GM12878 (cell line): ENCODE results near the gene USP38. TPM values are rescaled to one million over a fixed set of nuclear protein-coding genes. Genes with fewer than 3 reads are reported as not detected.

Source experiments
- ATAC-seq: fragments of 200-7000 bp; cut with Tn5 transposase; 3 replicates; pipeline ENCODE4 v1.9.1; 2020; ENCODE audit warnings: mild to moderate bottlenecking, moderate library complexity
- BruUV-seq: library from RNA; stranded (reverse); fragments of 400-500 nt; replicated peaks from 2 replicates; lab custom pipeline; 2021; lab: Mats Ljungman, UMichigan
- CTCF ChIA-PET: fragments of 300-600 bp; sonication (Branson Sonifier 250); formaldehyde crosslinking; extraction: SDS; loops from one replicate; lab custom pipeline; 2021; ENCODE audit warnings: inconsistent platforms; lab: Yijun Ruan, JAX
- POLR2A ChIA-PET: fragments of 350-600 bp; formaldehyde crosslinking; extraction: SDS; loops from one replicate; lab custom pipeline; 2021; ENCODE audit warnings: inconsistent platforms; lab: Charles Lee
- RAD21 ChIA-PET: fragments of 300-600 bp; sonication (Branson Sonifier 250); formaldehyde crosslinking; loops from one replicate; lab custom pipeline; 2023; ENCODE audit warnings: antibody characterized with exemption; ENCODE audit not compliant: unreplicated experiment; lab: Charles Lee
- SMC1A ChIA-PET: fragments of 300-600 bp; sonication (Branson Sonifier 250); formaldehyde crosslinking; loops from one replicate; lab custom pipeline; 2023; ENCODE audit not compliant: unreplicated experiment, uncharacterized antibody; lab: Charles Lee
- DNase-seq: peaks from one replicate; pipeline ENCODE4 v3.0.0-alpha.2; 2011; ENCODE audit warnings: low read depth, low spot score
- FAIRE-seq: peaks from 3 replicates; lab custom pipeline; 2011; peaks lifted over from hg19 to GRCh38; lab: Jason Lieb, UNC
- H2AFZ ChIP-seq: 2 replicates; pipeline ENCODE4 v1.6.0; 2011; ENCODE audit warnings: low read depth, low read length, control low read depth; ENCODE audit not compliant: control insufficient read depth
- H3K27ac ChIP-seq: 2 replicates; pipeline ENCODE4 v1.5.1; 2011; ENCODE audit warnings: control low read depth; ENCODE audit not compliant: control insufficient read depth, insufficient read depth
- H3K27me3 ChIP-seq, 2 experiments: replicated peaks in 1 of 2; 2 replicates each; pipeline versions ENCODE4 v1.6.0 to v1.6.1; 2011; ENCODE audit warnings: low read length in 1 of 2; ENCODE audit not compliant: control insufficient read depth in 2 of 2, insufficient read depth in 2 of 2
- H3K36me3 ChIP-seq, 2 experiments: 2 replicates each; pipeline ENCODE4 v1.5.1; 2011; ENCODE audit warnings: low read length in 1 of 2; ENCODE audit not compliant: control insufficient read depth in 2 of 2, insufficient read depth in 2 of 2
- H3K4me1 ChIP-seq: 2 replicates; pipeline ENCODE4 v1.6.1; 2011; ENCODE audit warnings: mild to moderate bottlenecking, low read length, moderate library complexity, mixed read lengths; ENCODE audit not compliant: control insufficient read depth, insufficient read depth
- H3K4me2 ChIP-seq: 2 replicates; pipeline ENCODE4 v1.6.0; 2011; ENCODE audit warnings: control low read depth; ENCODE audit not compliant: control insufficient read depth, insufficient read depth
- H3K4me3 ChIP-seq: fragments of 200-600 bp; sonication (generic); 2 replicates; pipeline ENCODE4 v1.5.1; 2016
- H3K79me2 ChIP-seq: 2 replicates; pipeline ENCODE4 v1.6.0; 2011; ENCODE audit warnings: low read length; ENCODE audit not compliant: control insufficient read depth, insufficient read depth
- H3K9ac ChIP-seq: 2 replicates; pipeline ENCODE4 v1.8.0; 2011; ENCODE audit warnings: low read length, control low read depth, mixed read lengths; ENCODE audit not compliant: control insufficient read depth, insufficient read depth
- H3K9me3 ChIP-seq: replicated peaks from 3 replicates; pipeline ENCODE4 v1.5.1; 2011; ENCODE audit warnings: mild to moderate bottlenecking, low read length; ENCODE audit not compliant: control insufficient read depth, insufficient read depth
- H4K20me1 ChIP-seq: 2 replicates; pipeline ENCODE4 v1.6.0; 2011; ENCODE audit not compliant: control insufficient read depth, insufficient read depth
- CBFB ChIP-seq: IDR thresholded peaks from 2 replicates; pipeline ENCODE4 v1.6.1; 2016; ENCODE audit warnings: antibody characterized with exemption, low read depth
- CEBPB ChIP-seq, 2 experiments: fragments of 150-350 bp in 1 of 2; IDR thresholded peaks; 2 replicates each; pipeline ENCODE4 v1.6.1; 2012 to 2014; ENCODE audit warnings: low read depth in 2 of 2, low read length in 2 of 2, borderline replicate concordance in 1 of 2, inconsistent platforms in 1 of 2
- EZH2 ChIP-seq: IDR thresholded peaks from 2 replicates; pipeline ENCODE4 v1.6.1; 2012; ENCODE audit warnings: low read depth, mild to moderate bottlenecking, control low read depth, inconsistent platforms, low read length, borderline replicate concordance; ENCODE audit not compliant: control insufficient read depth
- FOXM1 ChIP-seq: IDR thresholded peaks from 2 replicates; pipeline ENCODE4 v1.6.1; 2012; ENCODE audit warnings: low read depth, mild to moderate bottlenecking, inconsistent platforms, low read length, moderate library complexity
- KAT2A ChIP-seq: conservative IDR thresholded peaks from 2 replicates; pipeline ENCODE4 v1.6.1; 2011; ENCODE audit warnings: low read depth, low read length; ENCODE audit not compliant: control insufficient read depth
- LARP7 ChIP-seq: fragments of 450-650 bp; IDR thresholded peaks from 2 replicates; pipeline ENCODE4 v1.6.1; 2017; ENCODE audit warnings: mild to moderate bottlenecking
- MAX ChIP-seq: IDR thresholded peaks from 2 replicates; pipeline ENCODE4 v1.6.1; 2012; ENCODE audit warnings: low read depth, low read length, improper control_type of control experiment
- PAX8 ChIP-seq: fragments of 450-650 bp; IDR thresholded peaks from 2 replicates; pipeline ENCODE4 v1.6.1; 2017; ENCODE audit warnings: mild to moderate bottlenecking, moderate library complexity
- PBX3 ChIP-seq: IDR thresholded peaks from 2 replicates; pipeline ENCODE4 v1.6.1; 2011; ENCODE audit warnings: mild to moderate bottlenecking, low read depth, low read length, moderate library complexity; ENCODE audit not compliant: insufficient replicate concordance
- TAF1 ChIP-seq: IDR thresholded peaks from 2 replicates; pipeline ENCODE4 v1.6.1; 2011; ENCODE audit warnings: mild to moderate bottlenecking, low read depth, low read length, borderline replicate concordance
- TCF7 ChIP-seq: IDR thresholded peaks from 2 replicates; pipeline ENCODE4 v1.6.1; 2014; ENCODE audit warnings: antibody characterized with exemption, borderline replicate concordance
- WGBS: methylation state at CpG from one replicate; pipeline ENCODE4 v1.1.6; 2016; ENCODE audit warnings: low lambda C conversion rate; ENCODE audit not compliant: insufficient replicate concordance, insufficient coverage; ENCODE audit errors: missing lambda C conversion rate; 5-methylcytosine and 5-hydroxymethylcytosine counted together
- in situ Hi-C: fragments of 300-500 bp; cut with MboI; formaldehyde crosslinking; loops from 9 replicates; pipeline ENCODE4 v1.14.3; 2018; ENCODE audit warnings: mixed read lengths
- intact Hi-C: fragments of 100-400 bp; cut with micrococcal nuclease; formaldehyde crosslinking; loops from one replicate; pipeline ENCODE4 v1.14.2; 2022; ENCODE audit not compliant: unreplicated experiment
- polyA plus RNA-seq, 11 experiments: library from polyadenylated mRNA; depleted of rRNA in 4 of 11; unstranded in 6 of 11; stranded (reverse) in 5 of 11; fragments of >200 nt; fragmentation: Nextera tagmentation in 4 of 11; fragmentation: Illumina TruSeq in 1 of 11; extraction: Ambion mirVana in 4 of 11; extraction: Trizol in 1 of 11; gene quantifications; 1 replicate in 1 of 11; 2 replicates in 10 of 11; pipeline versions ENCODE4 v1.2.1 to v1.2.3, GENCODE V29; 2011 to 2016; ENCODE audit warnings: inconsistent platforms in 2 of 11, missing spikeins in 2 of 11, low read depth in 1 of 11
- total RNA-seq, 4 experiments: library from RNA; depleted of rRNA in 3 of 4; stranded (reverse); fragments of >200 nt in 3 of 4; fragmentation: Illumina TruSeq in 1 of 4; extraction: Trizol in 1 of 4; gene quantifications; 2 replicates each; pipeline versions ENCODE4 v1.2.1 to v1.2.3, GENCODE V29; 2013 to 2021

Gene USP38
- total and polyA plus RNA-seq, 10 of the 15 experiments (the other 5 are each of a cell fraction or from before 2014, with no cell fraction given), result 4.4 to 19.0 (median 14.7) TPM

DNA sequence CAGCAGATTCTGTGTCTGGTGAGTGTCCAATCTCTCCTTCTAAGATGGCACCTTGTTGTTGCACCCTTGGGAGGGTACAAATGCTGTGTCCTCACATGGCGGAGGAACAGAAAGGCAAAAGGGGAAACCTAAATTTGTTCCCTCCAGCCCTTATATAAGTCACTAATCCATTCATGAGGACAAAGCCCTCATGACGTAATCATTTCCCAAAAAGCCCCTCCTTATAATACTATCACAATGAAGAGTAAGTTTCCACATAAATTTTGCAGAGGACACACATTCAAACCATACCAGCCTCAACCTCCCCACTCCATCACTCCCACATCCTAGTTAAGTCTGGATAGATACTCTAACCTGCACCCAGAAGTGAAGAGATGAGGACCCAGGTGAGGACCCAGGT, 63.1 kb downstream of the USP38 start:
- Histone ChIP-seq H2AFZ (no peak overlapping the region), H3K9me3 (no peaks in the 10 kb centered on the region), H3K27me3 (no peaks in the 10 kb centered on the region), H4K20me1 (no peaks in the 10 kb centered on the region), H3K4me2 (no peak overlapping the region), H3K4me3 (no peak overlapping the region), H3K4me1 (no peaks in the 10 kb centered on the region), H3K9ac (no peak overlapping the region), H3K79me2 (no peaks in the 10 kb centered on the region), H3K36me3 (no peaks in the 10 kb centered on the region), H3K27ac (no peak overlapping the region)
- intact Hi-C loops, result no loop called here
- BruUV-seq, result no TSS peak
- ChIA-PET CTCF (no interaction called here), RAD21 (no interaction called here), POLR2A (no interaction called here), SMC1A (no interaction called here)
- in situ Hi-C loops, result no loop called here
- no peak for FAIRE-seq
- WGBS, result 81% methylated on average over 2 of the region's 2 CpGs
- no peak for TF ChIP-seq TCF7
- no peak for TF ChIP-seq TAF1
- no peak for TF ChIP-seq CEBPB (IDR thresholded peaks at IDR 0.05; ENCODE audit: borderline replicate concordance in 1 of 2, low read depth in 2 of 2, low read length in 2 of 2)
- TF ChIP-seq FOXM1, result no peak
- no peak for TF ChIP-seq PBX3
- TF ChIP-seq KAT2A, result no peak
- TF ChIP-seq EZH2, result no peak
- TF ChIP-seq PAX8, result no peak
- TF ChIP-seq MAX, result no peak
- TF ChIP-seq LARP7, result no peak
- TF ChIP-seq CBFB, result no peak
- TF ChIP-seq, all 136 proteins: peak for 0
- no peak for DNase-seq
- no peak for ATAC-seq
